GM23338 (cell line): ENCODE measurements around the gene FARS2. TPM values are rescaled to one million over a fixed set of nuclear protein-coding genes. Genes with fewer than 3 reads are reported as not detected.

Experiments
- ATAC-seq: fragments of 200-7000 bp; cut with Tn5 transposase; 3 replicates; pipeline ENCODE4 v1.9.1; 2020
- DNase-seq: peaks from one replicate; pipeline ENCODE4 v3.0.0-alpha.2; 2015; ENCODE audit warnings: low spot score
- H2AFZ ChIP-seq: fragments of 200-600 bp; sonication (generic); 2 replicates; pipeline ENCODE4 v1.8.0; 2016; ENCODE audit warnings: antibody characterized with exemption, mild to moderate bottlenecking, moderate library complexity
- H3F3A ChIP-seq: fragments of 200-600 bp; sonication (generic); replicated peaks from 2 replicates; pipeline ENCODE4 v1.8.0; 2017; ENCODE audit warnings: antibody characterized with exemption, mixed run types, low read depth
- H3K27ac ChIP-seq: fragments of 200-600 bp; sonication (generic); 2 replicates; pipeline ENCODE4 v1.6.1; 2016; ENCODE audit warnings: low read depth
- H3K27me3 ChIP-seq: fragments of 200-600 bp; sonication (generic); 2 replicates; pipeline ENCODE4 v1.8.0; 2016; ENCODE audit warnings: mild to moderate bottlenecking, mixed run types, moderate library complexity; ENCODE audit not compliant: insufficient read depth
- H3K36me3 ChIP-seq: fragments of 200-600 bp; sonication (generic); 2 replicates; pipeline ENCODE4 v1.8.0; 2016; ENCODE audit warnings: mild to moderate bottlenecking; ENCODE audit not compliant: insufficient read depth
- H3K4me1 ChIP-seq: fragments of 200-600 bp; sonication (generic); 2 replicates; pipeline ENCODE4 v1.8.0; 2016; ENCODE audit warnings: mild to moderate bottlenecking, moderate library complexity; ENCODE audit not compliant: insufficient read depth
- H3K4me2 ChIP-seq: fragments of 200-600 bp; sonication (generic); 2 replicates; pipeline ENCODE4 v1.7.1; 2017; ENCODE audit warnings: mixed run types
- H3K4me3 ChIP-seq: fragments of 200-600 bp; sonication (generic); 2 replicates; pipeline ENCODE4 v1.6.1; 2016; ENCODE audit warnings: mixed run types
- H3K79me2 ChIP-seq: fragments of 200-600 bp; sonication (generic); replicated peaks from 2 replicates; pipeline ENCODE4 v1.8.0; 2017; ENCODE audit warnings: mild to moderate bottlenecking; ENCODE audit not compliant: insufficient read depth
- H3K9me2 ChIP-seq: fragments of 200-600 bp; sonication (generic); 2 replicates; pipeline ENCODE4 v1.8.0; 2017; ENCODE audit not compliant: insufficient read depth
- H4K20me1 ChIP-seq: fragments of 200-600 bp; sonication (generic); replicated peaks from 2 replicates; pipeline ENCODE4 v1.8.0; 2017; ENCODE audit warnings: mild to moderate bottlenecking; ENCODE audit not compliant: insufficient read depth
- H3K27ac Mint-ChIP-seq: 2 replicates; pipeline ENCODE4 v1.8.0; 2020; ENCODE audit warnings: inconsistent platforms, mild to moderate bottlenecking, moderate library complexity, mixed read lengths
- H3K27me3 Mint-ChIP-seq: 3 replicates; pipeline ENCODE4 v1.8.0; 2022; ENCODE audit warnings: low read depth, mild to moderate bottlenecking, moderate library complexity, mixed read lengths, inconsistent platforms; ENCODE audit not compliant: insufficient read depth, poor library complexity
- H3K36me3 Mint-ChIP-seq: 3 replicates; pipeline ENCODE4 v1.8.0; 2021; ENCODE audit warnings: low read depth, mild to moderate bottlenecking, inconsistent platforms, moderate library complexity, mixed read lengths
- H3K4me1 Mint-ChIP-seq: 3 replicates; pipeline ENCODE4 v1.8.0; 2020; ENCODE audit warnings: mild to moderate bottlenecking, inconsistent platforms, mixed read lengths
- H3K4me3 Mint-ChIP-seq: 3 replicates; pipeline ENCODE4 v1.8.0; 2021; ENCODE audit warnings: moderate library complexity, mild to moderate bottlenecking, inconsistent platforms, mixed read lengths
- H3K9me3 Mint-ChIP-seq: 3 replicates; pipeline ENCODE4 v1.8.0; 2020; ENCODE audit warnings: moderate library complexity, mild to moderate bottlenecking, inconsistent platforms, mixed read lengths
- CREB1 ChIP-seq: fragments of 250-450 bp; sonication (Bioruptor Pico); IDR thresholded peaks from 2 replicates; pipeline ENCODE4 v1.5.0; 2020; ENCODE audit warnings: low read depth, mild to moderate bottlenecking, moderate library complexity
- EZH2 ChIP-seq: fragments of 200-600 bp; sonication (generic); IDR thresholded peaks from one replicate; pipeline ENCODE4 v1.8.0; 2017; ENCODE audit warnings: antibody characterized with exemption, mild to moderate bottlenecking, low read depth; ENCODE audit not compliant: unreplicated experiment
- EZH2phosphoT487 ChIP-seq: fragments of 200-600 bp; sonication (generic); IDR thresholded peaks from one replicate; pipeline ENCODE4 v1.8.1; 2018; ENCODE audit warnings: antibody characterized with exemption; ENCODE audit not compliant: unreplicated experiment
- JUNB ChIP-seq: IDR thresholded peaks from one replicate; pipeline ENCODE4 v1.6.1; 2016; ENCODE audit warnings: antibody characterized with exemption; ENCODE audit not compliant: unreplicated experiment
- NANOG ChIP-seq: IDR thresholded peaks from 2 replicates; pipeline ENCODE4 v1.6.1; 2016; ENCODE audit warnings: antibody characterized with exemption, borderline replicate concordance
- POLR2AphosphoS5 ChIP-seq: IDR thresholded peaks from 2 replicates; pipeline ENCODE4 v1.6.1; 2016; ENCODE audit warnings: antibody characterized with exemption, low read depth
- STAT1 ChIP-seq: IDR thresholded peaks from one replicate; pipeline ENCODE4 v1.6.1; 2016; ENCODE audit warnings: antibody characterized with exemption; ENCODE audit not compliant: unreplicated experiment
- ZNF114 ChIP-seq: fragments of 250-450 bp; sonication (Bioruptor Pico); IDR thresholded peaks from 2 replicates; pipeline ENCODE4 v1.5.0; 2020; ENCODE audit warnings: mild to moderate bottlenecking, moderate library complexity
- ZNF331 ChIP-seq: fragments of 250-450 bp; sonication (Bioruptor Pico); IDR thresholded peaks from 2 replicates; pipeline ENCODE4 v1.5.0; 2020; ENCODE audit warnings: low read depth, mild to moderate bottlenecking, moderate library complexity
- polyA plus RNA-seq: library from polyadenylated mRNA; unstranded; fragments of >200 nt; fragmentation: Nextera tagmentation; extraction: Ambion mirVana; gene quantifications from 2 replicates; pipeline ENCODE4 v1.2.1, GENCODE V29; 2016
- total RNA-seq: library from RNA; depleted of rRNA; stranded (reverse); fragments of >200 nt; shearing (Covaris generic); gene quantifications from 2 replicates; pipeline ENCODE4 v1.2.3, GENCODE V29; 2014
- TF ChIP-seq, protein P1 (sequence below): fragments of 250-450 bp; sonication (Bioruptor Pico); IDR thresholded peaks from 2 replicates; pipeline ENCODE4 v1.5.0; 2020; ENCODE audit warnings: mild to moderate bottlenecking, moderate library complexity
- TF ChIP-seq, protein P2 (sequence below): IDR thresholded peaks from 2 replicates; pipeline ENCODE4 v1.6.1; 2016; ENCODE audit warnings: antibody characterized with exemption
- TF ChIP-seq, protein P3 (sequence below), 2 experiments: fragments of 200-600 bp in 1 of 2; sonication (generic) in 1 of 2; conservative IDR thresholded peaks; 2 replicates each; pipeline versions ENCODE4 v1.5.1 to v1.6.1; 2016 to 2017; ENCODE audit warnings: antibody characterized with exemption in 2 of 2, low read depth in 2 of 2, mild to moderate bottlenecking in 2 of 2, moderate library complexity in 1 of 2
- TF ChIP-seq, protein P4 (sequence below): IDR thresholded peaks from one replicate; pipeline ENCODE4 v1.6.1; 2018; ENCODE audit warnings: antibody characterized with exemption; ENCODE audit not compliant: unreplicated experiment

Gene FARS2
- total and polyA plus RNA-seq, 2 experiments from 2014 or later = 7.6 to 19.0 TPM

DNA sequence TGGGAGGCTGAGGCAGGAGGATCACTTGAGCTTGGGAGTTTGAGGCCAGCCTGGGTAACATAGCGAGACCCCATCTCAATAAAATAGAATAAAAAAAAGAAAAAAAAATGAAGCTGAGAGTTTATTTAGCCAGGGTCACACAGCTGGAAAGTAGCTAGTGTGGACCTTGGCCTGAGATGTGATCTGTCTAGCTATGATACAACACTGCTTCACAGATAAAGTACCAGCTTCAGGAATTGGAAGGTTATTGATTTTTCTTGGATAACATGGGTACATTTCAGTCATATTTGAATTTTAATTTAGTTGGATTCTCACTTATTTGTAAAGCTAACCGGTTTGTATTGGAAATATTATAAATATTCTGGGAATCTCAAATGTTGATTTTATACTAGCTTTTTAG, 5.1 kb downstream of the FARS2 start:
- Histone ChIP-seq H3K79me2 (peaks cover 74% of the 10 kb centered on the region), H3K4me3 (no peak overlapping the region), H3K4me1 (peaks cover 5% of the 10 kb centered on the region; the same call in 1 of the 2 replicates), H2AFZ (no peak overlapping the region), H3K27me3 (no peaks in the 10 kb centered on the region), H3F3A (no peaks in the 10 kb centered on the region), H3K4me2 (no peak overlapping the region), H3K9me2 (0 out of 2 replicates have a peak, but pooled peaks cover 3% of the 10 kb centered on the region), H4K20me1 (peaks cover 9% of the 10 kb centered on the region; the same call in 1 of the 2 replicates), H3K36me3 (no peaks in the 10 kb centered on the region), H3K27ac (no peak overlapping the region)
- ATAC-seq (no peak), DNase-seq (no peak)
- Mint-ChIP-seq H3K27me3 (peaks cover 3% of the 10 kb centered on the region), H3K4me1 (peaks cover 12% of the 10 kb centered on the region), H3K9me3 (peaks cover 6% of the 10 kb centered on the region; the same call in 2 of the 3 replicates), H3K36me3 (peaks cover 15% of the 10 kb centered on the region), H3K27ac (no peak overlapping the region), H3K4me3 (no peak overlapping the region)
- TF ChIP-seq ZNF331 (CRISPR knock-in tag) = no peak
- TF ChIP-seq, protein P1, sequence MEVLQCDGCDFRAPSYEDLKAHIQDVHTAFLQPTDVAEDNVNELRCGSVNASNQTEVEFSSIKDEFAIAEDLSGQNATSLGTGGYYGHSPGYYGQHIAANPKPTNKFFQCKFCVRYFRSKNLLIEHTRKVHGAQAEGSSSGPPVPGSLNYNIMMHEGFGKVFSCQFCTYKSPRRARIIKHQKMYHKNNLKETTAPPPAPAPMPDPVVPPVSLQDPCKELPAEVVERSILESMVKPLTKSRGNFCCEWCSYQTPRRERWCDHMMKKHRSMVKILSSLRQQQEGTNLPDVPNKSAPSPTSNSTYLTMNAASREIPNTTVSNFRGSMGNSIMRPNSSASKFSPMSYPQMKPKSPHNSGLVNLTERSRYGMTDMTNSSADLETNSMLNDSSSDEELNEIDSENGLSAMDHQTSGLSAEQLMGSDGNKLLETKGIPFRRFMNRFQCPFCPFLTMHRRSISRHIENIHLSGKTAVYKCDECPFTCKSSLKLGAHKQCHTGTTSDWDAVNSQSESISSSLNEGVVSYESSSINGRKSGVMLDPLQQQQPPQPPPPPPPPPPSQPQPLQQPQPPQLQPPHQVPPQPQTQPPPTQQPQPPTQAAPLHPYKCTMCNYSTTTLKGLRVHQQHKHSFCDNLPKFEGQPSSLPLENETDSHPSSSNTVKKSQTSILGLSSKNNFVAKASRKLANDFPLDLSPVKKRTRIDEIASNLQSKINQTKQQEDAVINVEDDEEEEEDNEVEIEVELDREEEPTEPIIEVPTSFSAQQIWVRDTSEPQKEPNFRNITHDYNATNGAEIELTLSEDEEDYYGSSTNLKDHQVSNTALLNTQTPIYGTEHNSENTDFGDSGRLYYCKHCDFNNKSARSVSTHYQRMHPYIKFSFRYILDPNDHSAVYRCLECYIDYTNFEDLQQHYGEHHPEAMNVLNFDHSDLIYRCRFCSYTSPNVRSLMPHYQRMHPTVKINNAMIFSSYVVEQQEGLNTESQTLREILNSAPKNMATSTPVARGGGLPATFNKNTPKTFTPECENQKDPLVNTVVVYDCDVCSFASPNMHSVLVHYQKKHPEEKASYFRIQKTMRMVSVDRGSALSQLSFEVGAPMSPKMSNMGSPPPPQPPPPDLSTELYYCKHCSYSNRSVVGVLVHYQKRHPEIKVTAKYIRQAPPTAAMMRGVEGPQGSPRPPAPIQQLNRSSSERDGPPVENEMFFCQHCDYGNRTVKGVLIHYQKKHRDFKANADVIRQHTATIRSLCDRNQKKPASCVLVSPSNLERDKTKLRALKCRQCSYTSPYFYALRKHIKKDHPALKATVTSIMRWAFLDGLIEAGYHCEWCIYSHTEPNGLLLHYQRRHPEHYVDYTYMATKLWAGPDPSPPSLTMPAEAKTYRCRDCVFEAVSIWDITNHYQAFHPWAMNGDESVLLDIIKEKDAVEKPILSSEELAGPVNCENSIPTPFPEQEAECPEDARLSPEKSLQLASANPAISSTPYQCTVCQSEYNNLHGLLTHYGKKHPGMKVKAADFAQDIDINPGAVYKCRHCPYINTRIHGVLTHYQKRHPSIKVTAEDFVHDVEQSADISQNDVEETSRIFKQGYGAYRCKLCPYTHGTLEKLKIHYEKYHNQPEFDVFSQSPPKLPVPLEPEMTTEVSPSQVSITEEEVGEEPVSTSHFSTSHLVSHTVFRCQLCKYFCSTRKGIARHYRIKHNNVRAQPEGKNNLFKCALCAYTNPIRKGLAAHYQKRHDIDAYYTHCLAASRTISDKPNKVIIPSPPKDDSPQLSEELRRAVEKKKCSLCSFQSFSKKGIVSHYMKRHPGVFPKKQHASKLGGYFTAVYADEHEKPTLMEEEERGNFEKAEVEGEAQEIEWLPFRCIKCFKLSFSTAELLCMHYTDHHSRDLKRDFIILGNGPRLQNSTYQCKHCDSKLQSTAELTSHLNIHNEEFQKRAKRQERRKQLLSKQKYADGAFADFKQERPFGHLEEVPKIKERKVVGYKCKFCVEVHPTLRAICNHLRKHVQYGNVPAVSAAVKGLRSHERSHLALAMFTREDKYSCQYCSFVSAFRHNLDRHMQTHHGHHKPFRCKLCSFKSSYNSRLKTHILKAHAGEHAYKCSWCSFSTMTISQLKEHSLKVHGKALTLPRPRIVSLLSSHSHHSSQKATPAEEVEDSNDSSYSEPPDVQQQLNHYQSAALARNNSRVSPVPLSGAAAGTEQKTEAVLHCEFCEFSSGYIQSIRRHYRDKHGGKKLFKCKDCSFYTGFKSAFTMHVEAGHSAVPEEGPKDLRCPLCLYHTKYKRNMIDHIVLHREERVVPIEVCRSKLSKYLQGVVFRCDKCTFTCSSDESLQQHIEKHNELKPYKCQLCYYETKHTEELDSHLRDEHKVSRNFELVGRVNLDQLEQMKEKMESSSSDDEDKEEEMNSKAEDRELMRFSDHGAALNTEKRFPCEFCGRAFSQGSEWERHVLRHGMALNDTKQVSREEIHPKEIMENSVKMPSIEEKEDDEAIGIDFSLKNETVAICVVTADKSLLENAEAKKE = no peak
- TF ChIP-seq, protein P2, sequence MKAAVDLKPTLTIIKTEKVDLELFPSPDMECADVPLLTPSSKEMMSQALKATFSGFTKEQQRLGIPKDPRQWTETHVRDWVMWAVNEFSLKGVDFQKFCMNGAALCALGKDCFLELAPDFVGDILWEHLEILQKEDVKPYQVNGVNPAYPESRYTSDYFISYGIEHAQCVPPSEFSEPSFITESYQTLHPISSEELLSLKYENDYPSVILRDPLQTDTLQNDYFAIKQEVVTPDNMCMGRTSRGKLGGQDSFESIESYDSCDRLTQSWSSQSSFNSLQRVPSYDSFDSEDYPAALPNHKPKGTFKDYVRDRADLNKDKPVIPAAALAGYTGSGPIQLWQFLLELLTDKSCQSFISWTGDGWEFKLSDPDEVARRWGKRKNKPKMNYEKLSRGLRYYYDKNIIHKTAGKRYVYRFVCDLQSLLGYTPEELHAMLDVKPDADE = no peak
- TF ChIP-seq CREB1 (CRISPR knock-in tag) = no peak
- TF ChIP-seq ZNF114 (CRISPR knock-in tag) = no peak
- TF ChIP-seq POLR2AphosphoS5 = no peak
- no peak for TF ChIP-seq STAT1
- TF ChIP-seq EZH2 = no peak
- TF ChIP-seq JUNB = no peak
- TF ChIP-seq NANOG = no peak
- TF ChIP-seq EZH2phosphoT487 = no peak
- TF ChIP-seq, protein P3, sequence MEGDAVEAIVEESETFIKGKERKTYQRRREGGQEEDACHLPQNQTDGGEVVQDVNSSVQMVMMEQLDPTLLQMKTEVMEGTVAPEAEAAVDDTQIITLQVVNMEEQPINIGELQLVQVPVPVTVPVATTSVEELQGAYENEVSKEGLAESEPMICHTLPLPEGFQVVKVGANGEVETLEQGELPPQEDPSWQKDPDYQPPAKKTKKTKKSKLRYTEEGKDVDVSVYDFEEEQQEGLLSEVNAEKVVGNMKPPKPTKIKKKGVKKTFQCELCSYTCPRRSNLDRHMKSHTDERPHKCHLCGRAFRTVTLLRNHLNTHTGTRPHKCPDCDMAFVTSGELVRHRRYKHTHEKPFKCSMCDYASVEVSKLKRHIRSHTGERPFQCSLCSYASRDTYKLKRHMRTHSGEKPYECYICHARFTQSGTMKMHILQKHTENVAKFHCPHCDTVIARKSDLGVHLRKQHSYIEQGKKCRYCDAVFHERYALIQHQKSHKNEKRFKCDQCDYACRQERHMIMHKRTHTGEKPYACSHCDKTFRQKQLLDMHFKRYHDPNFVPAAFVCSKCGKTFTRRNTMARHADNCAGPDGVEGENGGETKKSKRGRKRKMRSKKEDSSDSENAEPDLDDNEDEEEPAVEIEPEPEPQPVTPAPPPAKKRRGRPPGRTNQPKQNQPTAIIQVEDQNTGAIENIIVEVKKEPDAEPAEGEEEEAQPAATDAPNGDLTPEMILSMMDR (conservative IDR thresholded peaks at IDR 0.05; ENCODE audit: low read depth in 2 of 2) = no peak
- TF ChIP-seq, protein P4, sequence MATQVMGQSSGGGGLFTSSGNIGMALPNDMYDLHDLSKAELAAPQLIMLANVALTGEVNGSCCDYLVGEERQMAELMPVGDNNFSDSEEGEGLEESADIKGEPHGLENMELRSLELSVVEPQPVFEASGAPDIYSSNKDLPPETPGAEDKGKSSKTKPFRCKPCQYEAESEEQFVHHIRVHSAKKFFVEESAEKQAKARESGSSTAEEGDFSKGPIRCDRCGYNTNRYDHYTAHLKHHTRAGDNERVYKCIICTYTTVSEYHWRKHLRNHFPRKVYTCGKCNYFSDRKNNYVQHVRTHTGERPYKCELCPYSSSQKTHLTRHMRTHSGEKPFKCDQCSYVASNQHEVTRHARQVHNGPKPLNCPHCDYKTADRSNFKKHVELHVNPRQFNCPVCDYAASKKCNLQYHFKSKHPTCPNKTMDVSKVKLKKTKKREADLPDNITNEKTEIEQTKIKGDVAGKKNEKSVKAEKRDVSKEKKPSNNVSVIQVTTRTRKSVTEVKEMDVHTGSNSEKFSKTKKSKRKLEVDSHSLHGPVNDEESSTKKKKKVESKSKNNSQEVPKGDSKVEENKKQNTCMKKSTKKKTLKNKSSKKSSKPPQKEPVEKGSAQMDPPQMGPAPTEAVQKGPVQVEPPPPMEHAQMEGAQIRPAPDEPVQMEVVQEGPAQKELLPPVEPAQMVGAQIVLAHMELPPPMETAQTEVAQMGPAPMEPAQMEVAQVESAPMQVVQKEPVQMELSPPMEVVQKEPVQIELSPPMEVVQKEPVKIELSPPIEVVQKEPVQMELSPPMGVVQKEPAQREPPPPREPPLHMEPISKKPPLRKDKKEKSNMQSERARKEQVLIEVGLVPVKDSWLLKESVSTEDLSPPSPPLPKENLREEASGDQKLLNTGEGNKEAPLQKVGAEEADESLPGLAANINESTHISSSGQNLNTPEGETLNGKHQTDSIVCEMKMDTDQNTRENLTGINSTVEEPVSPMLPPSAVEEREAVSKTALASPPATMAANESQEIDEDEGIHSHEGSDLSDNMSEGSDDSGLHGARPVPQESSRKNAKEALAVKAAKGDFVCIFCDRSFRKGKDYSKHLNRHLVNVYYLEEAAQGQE = no peak
